Esophagus squamous epithelium (tissue), 5 donors: Measurements from ENCODE around the gene ERCC8. TPM values are rescaled to one million over a fixed set of nuclear protein-coding genes. Genes with fewer than 3 reads are reported as not detected.
A peak's percentile ranks its signal among the peaks of the same experiment; 100 is the strongest.

Experiments
- DNase-seq: peaks from one replicate; lab custom pipeline; 2025; lab: John Stamatoyannopoulos, UW
- H3K27ac ChIP-seq, 4 donors: fragments of 200-600 bp; sonication (generic); one replicate each; pipeline ENCODE4 v1.5.1; 2016 to 2019; ENCODE audit warnings: mild to moderate bottlenecking in 1 of 4
- H3K27me3 ChIP-seq, 4 donors: fragments of 200-600 bp; sonication (generic); 1 replicate in 3 of 4; 2 replicates in 1 of 4; pipeline versions ENCODE4 v1.5.1 to v1.6.0; 2017 to 2021; ENCODE audit warnings: antibody characterized with exemption in 1 of 4
- H3K36me3 ChIP-seq, 3 donors: fragments of 200-600 bp; sonication (generic); one replicate each; pipeline ENCODE4 v1.5.1; 2016 to 2019
- H3K4me1 ChIP-seq, 3 donors: fragments of 200-600 bp; sonication (generic); one replicate each; pipeline ENCODE4 v1.5.1; 2017 to 2019
- H3K4me3 ChIP-seq, 4 donors: fragments of 200-600 bp; sonication (generic); 1 replicate in 3 of 4; 2 replicates in 1 of 4; pipeline ENCODE4 v1.5.1; 2016 to 2019; ENCODE audit warnings: mild to moderate bottlenecking in 2 of 4, moderate library complexity in 1 of 4
- H3K9me3 ChIP-seq, 3 donors: fragments of 200-600 bp; sonication (generic); one replicate each; pipeline ENCODE4 v1.5.1; 2016 to 2019
- POLR2A ChIP-seq, 4 donors: fragments of 450-650 bp; IDR thresholded peaks; one replicate each; pipeline ENCODE4 v1.6.1; 2017; ENCODE audit warnings: antibody characterized with exemption in 4 of 4, mild to moderate bottlenecking in 4 of 4, moderate library complexity in 3 of 4
- WGBS, 2 donors: methylation state at CpG; one replicate each; pipeline ENCODE4 v1.1.5; 2018; 5-methylcytosine and 5-hydroxymethylcytosine counted together
- intact Hi-C: fragments of 100-400 bp; cut with DNase I; formaldehyde crosslinking; loops from one replicate; pipeline ENCODE4 v1.15.0; 2022
- total RNA-seq, 4 donors: library from RNA; depleted of rRNA; stranded (reverse); fragments of >200 nt; gene quantifications; one replicate each; pipeline ENCODE4 v1.1.0, GENCODE V29; 2016
- TF ChIP-seq, protein P1 (sequence below), 6 experiments: fragments of 450-650 bp in 4 of 6; fragments of 200-600 bp in 2 of 6; sonication (generic) in 2 of 6; IDR thresholded peaks; one replicate each; pipeline ENCODE4 v1.5.1; 2016 to 2019; ENCODE audit warnings: antibody characterized with exemption in 6 of 6, mild to moderate bottlenecking in 4 of 6, moderate library complexity in 4 of 6
- donor health status: DM: yes; HTN: yes; CAD: no.

Gene ERCC8
- total RNA-seq, 4 donors from 2014 or later: 4.9 to 17.1 (median 12.0) TPM

DNA sequence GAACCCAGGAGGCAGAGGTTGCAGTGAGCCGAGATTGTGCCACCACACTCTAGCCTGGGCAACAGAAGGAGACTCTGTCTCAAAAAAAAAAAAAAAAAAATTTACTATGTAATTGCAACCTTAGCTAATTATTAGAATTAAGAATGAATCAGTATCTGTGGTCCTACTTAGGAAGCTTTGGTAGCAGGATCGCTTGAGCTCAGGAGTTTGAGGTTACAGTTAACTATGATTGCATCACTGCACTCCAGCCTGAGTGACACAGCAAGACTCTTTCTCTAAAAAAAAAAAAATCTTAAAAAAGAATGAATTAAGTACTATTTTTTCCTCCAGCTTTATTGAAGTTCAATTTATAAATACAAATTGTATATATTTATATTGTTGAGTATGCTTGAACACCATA lies 16.8 kb upstream of the ERCC8 start:
- 81 to 83% methylated on average over 2 of the region's 2 CpGs for WGBS, 2 donors
- no peak for DNase-seq
- no peak for TF ChIP-seq POLR2A (IDR thresholded peaks at IDR 0.05)
- TF ChIP-seq, protein P1, sequence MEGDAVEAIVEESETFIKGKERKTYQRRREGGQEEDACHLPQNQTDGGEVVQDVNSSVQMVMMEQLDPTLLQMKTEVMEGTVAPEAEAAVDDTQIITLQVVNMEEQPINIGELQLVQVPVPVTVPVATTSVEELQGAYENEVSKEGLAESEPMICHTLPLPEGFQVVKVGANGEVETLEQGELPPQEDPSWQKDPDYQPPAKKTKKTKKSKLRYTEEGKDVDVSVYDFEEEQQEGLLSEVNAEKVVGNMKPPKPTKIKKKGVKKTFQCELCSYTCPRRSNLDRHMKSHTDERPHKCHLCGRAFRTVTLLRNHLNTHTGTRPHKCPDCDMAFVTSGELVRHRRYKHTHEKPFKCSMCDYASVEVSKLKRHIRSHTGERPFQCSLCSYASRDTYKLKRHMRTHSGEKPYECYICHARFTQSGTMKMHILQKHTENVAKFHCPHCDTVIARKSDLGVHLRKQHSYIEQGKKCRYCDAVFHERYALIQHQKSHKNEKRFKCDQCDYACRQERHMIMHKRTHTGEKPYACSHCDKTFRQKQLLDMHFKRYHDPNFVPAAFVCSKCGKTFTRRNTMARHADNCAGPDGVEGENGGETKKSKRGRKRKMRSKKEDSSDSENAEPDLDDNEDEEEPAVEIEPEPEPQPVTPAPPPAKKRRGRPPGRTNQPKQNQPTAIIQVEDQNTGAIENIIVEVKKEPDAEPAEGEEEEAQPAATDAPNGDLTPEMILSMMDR (IDR thresholded peaks at IDR 0.05): no peak
- no peaks in the 10 kb centered on the region for H3K27me3 ChIP-seq
- H3K4me1 ChIP-seq: no peaks in the 10 kb centered on the region
- H3K9me3 ChIP-seq: peaks cover 0 to 2% (median 0%) of the 10 kb centered on the region in 3 donors
- no peak overlapping the region for H3K4me3 ChIP-seq
- intact Hi-C loops: no loop called here
- H3K27ac ChIP-seq: no peak overlapping the region
- H3K36me3 ChIP-seq: no peaks in the 10 kb centered on the region

DNA sequence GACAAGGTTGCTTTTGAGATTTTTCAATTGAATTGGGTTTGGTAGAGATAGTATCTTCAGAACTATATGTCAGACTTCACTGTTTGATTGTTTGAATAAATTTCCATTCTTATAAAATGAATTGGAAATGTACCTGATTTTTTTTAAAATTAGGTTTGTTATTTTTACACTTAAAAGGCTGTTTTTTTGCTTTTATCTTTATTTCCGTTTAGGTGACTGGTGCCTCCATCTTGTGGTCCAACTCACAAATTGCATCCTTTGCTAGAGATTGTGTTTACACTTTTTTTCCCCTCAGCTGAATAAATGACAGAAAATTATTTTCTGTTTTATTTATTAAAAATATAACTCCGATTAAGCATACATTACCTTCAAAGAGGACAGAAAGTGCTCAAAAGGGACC lies 15.7 kb upstream of the ERCC8 start:
- no peaks in the 10 kb centered on the region for H3K4me1 ChIP-seq
- intact Hi-C loops: no loop called here
- no peaks in the 10 kb centered on the region for H3K27me3 ChIP-seq
- H3K4me3 ChIP-seq: no peak overlapping the region
- no peak for DNase-seq
- no peak for TF ChIP-seq POLR2A (IDR thresholded peaks at IDR 0.05)
- TF ChIP-seq, protein P1 (IDR thresholded peaks at IDR 0.05): peak in 5 of 6 experiments; percentile 18 to 39 (median 24)
- WGBS, 2 donors: 42 to 55% methylated on average over 2 of the region's 2 CpGs
- no peaks in the 10 kb centered on the region for H3K9me3 ChIP-seq
- H3K27ac ChIP-seq: no peak overlapping the region
- no peaks in the 10 kb centered on the region for H3K36me3 ChIP-seq

DNA sequence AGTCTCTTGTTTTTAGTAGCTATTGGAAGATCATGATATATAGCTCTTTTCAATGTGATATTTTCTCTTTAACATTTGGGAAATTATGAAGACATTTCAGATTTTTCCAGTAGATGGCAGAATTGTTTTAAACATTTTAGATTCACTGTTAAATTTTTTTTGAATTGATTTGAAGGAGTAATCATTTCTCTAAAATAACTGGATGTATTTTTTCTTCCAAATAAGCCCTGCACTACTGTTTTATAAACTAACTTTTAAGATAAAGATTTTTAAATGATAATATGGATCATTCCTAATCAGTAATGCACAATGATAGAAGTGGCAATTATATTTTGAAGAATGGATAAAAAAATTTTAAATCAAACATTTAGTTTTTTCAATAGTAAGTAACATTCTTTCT lies 14.3 kb upstream of the ERCC8 start:
- intact Hi-C loops: no loop called here
- Histone ChIP-seq H3K4me1 (no peaks in the 10 kb centered on the region), H3K4me3 (no peak overlapping the region), H3K27me3 (no peaks in the 10 kb centered on the region), H3K36me3 (no peaks in the 10 kb centered on the region), H3K9me3 (peaks cover 0 to 5% (median 0%) of the 10 kb centered on the region in 3 donors), H3K27ac (no peak overlapping the region)
- no peak for DNase-seq
- no peak for TF ChIP-seq POLR2A (IDR thresholded peaks at IDR 0.05)
- TF ChIP-seq, protein P1 (IDR thresholded peaks at IDR 0.05): peak in 2 of 6 experiments; percentile 13 to 39

DNA sequence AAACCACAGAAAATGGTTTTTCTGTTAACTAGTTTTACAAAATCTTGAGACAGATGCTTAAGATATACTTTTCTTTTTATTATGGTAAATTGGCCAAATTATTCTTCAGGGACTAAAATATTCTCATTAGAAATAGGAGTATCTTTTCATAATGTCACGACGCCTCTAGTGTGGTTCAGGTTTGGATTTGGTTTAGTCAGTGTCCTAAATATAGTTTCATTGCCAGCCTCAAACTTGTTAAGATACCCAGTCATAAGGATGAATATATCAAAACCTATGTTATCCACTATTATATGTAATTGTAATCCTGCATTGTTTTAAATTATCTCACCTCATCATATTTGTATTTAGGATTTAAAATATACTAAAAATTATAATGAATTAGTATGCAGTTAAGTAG lies 13.8 kb upstream of the ERCC8 start:
- Histone ChIP-seq H3K27ac (no peak overlapping the region), H3K27me3 (no peaks in the 10 kb centered on the region), H3K36me3 (no peaks in the 10 kb centered on the region), H3K9me3 (peaks cover 0 to 5% (median 0%) of the 10 kb centered on the region in 3 donors), H3K4me3 (no peak overlapping the region), H3K4me1 (no peaks in the 10 kb centered on the region)
- intact Hi-C loops: no loop called here
- DNase-seq: no peak
- no peak for TF ChIP-seq POLR2A (IDR thresholded peaks at IDR 0.05)
- TF ChIP-seq, protein P1 (IDR thresholded peaks at IDR 0.05): no peak
- WGBS, 2 donors: 95% methylated on average over 2 of the region's 2 CpGs

DNA sequence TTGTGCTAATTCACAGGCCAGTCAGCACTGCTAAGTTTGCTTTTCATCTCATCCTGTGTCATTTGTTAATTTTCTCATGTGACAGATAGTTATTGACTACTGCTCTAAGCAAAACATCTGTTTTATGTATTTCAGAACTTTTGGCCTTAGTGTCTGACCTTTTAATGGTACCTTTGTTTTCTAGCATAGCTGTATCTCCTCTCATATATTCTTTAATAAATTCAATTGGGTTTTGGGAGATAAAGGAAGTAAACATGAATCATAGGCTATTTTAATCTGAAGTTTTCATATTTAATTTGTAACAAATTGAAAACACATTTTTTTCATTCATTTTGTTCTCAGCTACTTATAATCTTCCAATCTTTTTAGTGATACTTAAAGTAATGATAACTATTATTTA lies 13.2 kb upstream of the ERCC8 start:
- DNase-seq: no peak
- TF ChIP-seq POLR2A (IDR thresholded peaks at IDR 0.05): no peak
- TF ChIP-seq, protein P1 (IDR thresholded peaks at IDR 0.05): no peak
- H3K4me3 ChIP-seq: no peak overlapping the region

More for the DNA sequence above, 13.2 kb upstream of the ERCC8 start:
- H3K27ac ChIP-seq: no peak overlapping the region
- no peaks in the 10 kb centered on the region for H3K4me1 ChIP-seq
- intact Hi-C loops: no loop called here
- H3K27me3 ChIP-seq: no peaks in the 10 kb centered on the region
- H3K36me3 ChIP-seq: no peaks in the 10 kb centered on the region
- H3K9me3 ChIP-seq: peaks cover 0 to 5% (median 0%) of the 10 kb centered on the region in 3 donors
